GM12875 (cell line): Measurements from ENCODE around the gene P4HB.

Experiments
- H3K4me3 ChIP-seq: one replicate; pipeline ENCODE4 v1.5.1; 2011; ENCODE audit warnings: low read depth, low read length, control low read depth
- CTCF ChIP-seq: IDR thresholded peaks from 2 replicates; pipeline ENCODE4 v1.5.1; 2011; ENCODE audit warnings: low read depth, mild to moderate bottlenecking, control low read depth, inconsistent platforms, low read length, moderate library complexity, borderline replicate concordance; ENCODE audit not compliant: insufficient read depth

The P4HB gene

GRCh38 chr17:81858967-81859905, 1.1 kb downstream of the P4HB start:
- peak overlapping the region; percentile 81 for H3K4me3 ChIP-seq
- TF ChIP-seq CTCF, result no peak

GRCh38 chr17:81858170-81858966, 2.0 kb downstream of the P4HB start:
- no peak for TF ChIP-seq CTCF
- peak overlapping the region; percentile 81 for H3K4me3 ChIP-seq

- no peak overlapping the region for H3K4me3 ChIP-seq
- no peak for TF ChIP-seq CTCF
Measured at GRCh38 chr17:81854974-81855774, 5.2 kb downstream of the P4HB start.

DNA sequence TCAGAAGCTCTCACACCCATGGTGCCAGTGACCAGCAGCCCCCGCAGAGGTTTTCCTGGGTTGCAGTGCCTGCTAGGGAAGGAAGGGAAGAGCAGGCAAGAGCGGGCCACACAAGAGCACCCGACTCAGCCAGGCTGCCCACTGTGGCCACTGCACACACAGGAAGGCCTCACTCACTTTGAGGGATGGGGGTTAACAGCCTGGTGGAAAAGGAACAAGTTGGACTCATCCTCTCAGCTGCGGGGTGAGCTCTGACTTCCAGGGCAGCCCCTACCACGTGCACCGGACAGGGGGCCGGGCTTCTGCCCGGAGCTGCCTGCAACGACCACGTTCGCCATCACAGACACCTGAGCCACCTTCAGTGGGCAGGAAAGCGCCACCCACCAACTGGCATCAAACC, 8.1 kb downstream of the P4HB start:
- no peak for TF ChIP-seq CTCF
- no peak overlapping the region for H3K4me3 ChIP-seq

DNA sequence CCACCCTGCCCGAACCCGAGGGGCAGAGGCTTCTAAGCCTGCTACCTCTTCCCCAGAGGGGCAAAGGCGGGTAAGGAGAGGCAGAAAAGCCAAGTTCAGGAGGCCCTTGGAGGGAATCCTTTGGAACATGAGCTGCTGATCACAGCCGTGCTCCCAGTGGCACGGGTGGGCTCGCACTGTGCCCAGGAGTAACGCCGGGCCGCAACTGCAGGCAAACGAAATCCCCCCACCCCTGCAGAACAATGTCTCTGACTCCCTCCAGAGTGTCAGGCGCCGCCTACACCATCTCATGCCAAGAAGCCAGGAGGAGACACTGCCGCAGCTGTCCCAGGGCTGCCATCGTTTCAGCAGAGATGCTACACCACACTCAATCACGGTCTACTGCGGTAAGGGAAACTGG, 8.9 kb downstream of the P4HB start:
- no peak overlapping the region for H3K4me3 ChIP-seq
- TF ChIP-seq CTCF, result no peak

DNA sequence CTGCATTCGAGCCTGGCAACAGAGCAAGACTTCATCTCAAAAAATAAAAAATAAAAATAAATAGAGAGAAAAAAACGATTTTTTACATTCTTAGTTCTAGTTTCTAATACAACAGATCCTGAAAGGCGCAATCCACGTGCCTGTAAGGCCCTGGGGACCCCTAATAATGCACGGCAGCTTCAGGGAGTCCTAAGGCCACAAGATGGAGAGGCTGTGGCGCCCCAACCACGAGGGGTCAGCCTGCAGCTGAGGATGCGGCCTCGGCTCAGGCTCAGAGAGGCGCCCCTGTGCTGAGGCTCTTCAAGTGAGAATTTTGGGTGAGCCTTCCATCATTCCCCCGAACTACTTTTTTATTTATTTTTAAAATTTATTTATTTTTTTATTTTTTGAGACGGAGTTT, 10.9 kb downstream of the P4HB start:
- H3K4me3 ChIP-seq, result no peak overlapping the region
- TF ChIP-seq CTCF, result no peak
